OCI-LY1 (cell line): ENCODE results near the gene BMP4.

Experiments used
- H2AFZ ChIP-seq: fragments of 200-600 bp; sonication (generic), shearing (Covaris generic); 2 replicates; pipeline ENCODE4 v1.6.0; 2014; ENCODE audit warnings: antibody characterized with exemption, mild to moderate bottlenecking, low read length
- H3F3A ChIP-seq: fragments of 200-600 bp; sonication (generic), shearing (Covaris generic); 2 replicates; pipeline ENCODE4 v1.6.0; 2014; ENCODE audit warnings: mild to moderate bottlenecking, antibody characterized with exemption, low read length, moderate library complexity; ENCODE audit not compliant: insufficient read depth
- H3K27ac ChIP-seq: fragments of 200-600 bp; sonication (generic); 2 replicates; pipeline ENCODE4 v1.5.1; 2014; ENCODE audit warnings: low read length, mixed run types, mild to moderate bottlenecking, low read depth; ENCODE audit not compliant: poor library complexity, severe bottlenecking
- H3K27me3 ChIP-seq: fragments of 200-600 bp; sonication (generic); 2 replicates; pipeline ENCODE4 v1.6.0; 2014; ENCODE audit warnings: antibody characterized with exemption, mild to moderate bottlenecking, low read length, moderate library complexity; ENCODE audit not compliant: insufficient read depth
- H3K36me3 ChIP-seq: fragments of 200-600 bp; sonication (generic); 2 replicates; pipeline ENCODE4 v1.6.1; 2014; ENCODE audit warnings: mild to moderate bottlenecking, antibody characterized with exemption, low read length, moderate library complexity, mixed read lengths; ENCODE audit not compliant: insufficient read depth
- H3K4me1 ChIP-seq: fragments of 200-600 bp; sonication (generic); 2 replicates; pipeline ENCODE4 v1.5.1; 2014; ENCODE audit warnings: mild to moderate bottlenecking, low read length, moderate library complexity; ENCODE audit not compliant: insufficient read depth, severe bottlenecking
- H3K4me2 ChIP-seq: fragments of 200-600 bp; sonication (generic), shearing (Covaris generic); 2 replicates; pipeline ENCODE4 v1.6.1; 2014; ENCODE audit warnings: low read length
- H3K4me3 ChIP-seq: fragments of 200-600 bp; sonication (generic); 2 replicates; pipeline ENCODE4 v1.5.1; 2014; ENCODE audit warnings: low read length, low read depth, mild to moderate bottlenecking, mixed read lengths; ENCODE audit not compliant: poor library complexity, severe bottlenecking
- H3K79me2 ChIP-seq: fragments of 200-600 bp; shearing (Covaris generic); 2 replicates; pipeline ENCODE4 v1.6.1; 2016; ENCODE audit warnings: mixed run types, low read length, mixed read lengths; ENCODE audit not compliant: insufficient read depth
- H3K9ac ChIP-seq: fragments of 200-600 bp; sonication (generic), shearing (Covaris generic); 2 replicates; pipeline ENCODE4 v1.6.1; 2014; ENCODE audit warnings: mild to moderate bottlenecking, low read length, mixed read lengths
- H3K9me2 ChIP-seq: fragments of 200-600 bp; sonication (generic), shearing (Covaris generic); 2 replicates; pipeline ENCODE4 v1.6.1; 2014; ENCODE audit warnings: low read depth, mild to moderate bottlenecking, low read length, mixed read lengths
- H3K9me3 ChIP-seq: fragments of 200-600 bp; shearing (Covaris generic); 2 replicates; pipeline ENCODE4 v1.6.1; 2014; ENCODE audit warnings: low read length, mixed read lengths
- H4K20me1 ChIP-seq: fragments of 200-600 bp; sonication (generic), shearing (Covaris generic); 2 replicates; pipeline ENCODE4 v1.6.0; 2016; ENCODE audit warnings: mild to moderate bottlenecking, low read length; ENCODE audit not compliant: insufficient read depth
- CTCF ChIP-seq: fragments of 200-600 bp; sonication (generic), shearing (Covaris generic); IDR thresholded peaks from 2 replicates; pipeline ENCODE4 v1.5.1; 2017; ENCODE audit warnings: mild to moderate bottlenecking, antibody characterized with exemption, low read length, moderate library complexity, mixed read lengths
- EZH2 ChIP-seq: fragments of 200-600 bp; sonication (generic), shearing (Covaris generic); IDR thresholded peaks from 2 replicates; pipeline ENCODE4 v1.8.0; 2017; ENCODE audit warnings: borderline replicate concordance, mixed run types, mild to moderate bottlenecking, antibody characterized with exemption, low read length, moderate library complexity, mixed read lengths

The BMP4 gene

GRCh38 chr14:53971521-53971920 is 14.9 kb upstream of the BMP4 start:
- H3K79me2 ChIP-seq, result no peaks in the 10 kb centered on the region
- no peak overlapping the region for H3K4me3 ChIP-seq
- no peak for TF ChIP-seq CTCF
- TF ChIP-seq EZH2, result no peak
- H3K4me1 ChIP-seq, result no peaks in the 10 kb centered on the region
- H3K36me3 ChIP-seq, result no peaks in the 10 kb centered on the region
- no peak overlapping the region for H3K27ac ChIP-seq
- no peaks in the 10 kb centered on the region for H3K9me2 ChIP-seq
- no peak overlapping the region for H2AFZ ChIP-seq
- no peaks in the 10 kb centered on the region for H4K20me1 ChIP-seq
- no peak overlapping the region for H3K4me2 ChIP-seq
- H3K9me3 ChIP-seq, result no peaks in the 10 kb centered on the region
- H3K27me3 ChIP-seq, result no peaks in the 10 kb centered on the region
- H3K9ac ChIP-seq, result no peak overlapping the region
- no peaks in the 10 kb centered on the region for H3F3A ChIP-seq

- Histone ChIP-seq H3K4me2 (no peak overlapping the region), H3K27ac (no peak overlapping the region), H3K9me2 (no peaks in the 10 kb centered on the region)
These were observed 12.7 kb upstream of the BMP4 start for GRCh38 chr14:53969326-53969725.

GRCh38 chr14:53968726-53969125 is 12.1 kb upstream of the BMP4 start:
- no peaks in the 10 kb centered on the region for H3K4me1 ChIP-seq
- TF ChIP-seq EZH2 (no peak), CTCF (no peak)
- H3K79me2 ChIP-seq, result no peaks in the 10 kb centered on the region
- no peaks in the 10 kb centered on the region for H3K36me3 ChIP-seq
- no peak overlapping the region for H3K4me3 ChIP-seq
- no peak overlapping the region for H2AFZ ChIP-seq
- no peaks in the 10 kb centered on the region for H3F3A ChIP-seq
- no peaks in the 10 kb centered on the region for H3K9me2 ChIP-seq
- no peak overlapping the region for H3K9ac ChIP-seq
- H3K27ac ChIP-seq, result no peak overlapping the region
- H3K4me2 ChIP-seq, result no peak overlapping the region
- no peaks in the 10 kb centered on the region for H3K27me3 ChIP-seq
- H3K9me3 ChIP-seq, result no peaks in the 10 kb centered on the region
- H4K20me1 ChIP-seq, result no peaks in the 10 kb centered on the region

More at GRCh38 chr14:53969326-53969725, 12.7 kb upstream of the BMP4 start:
- no peaks in the 10 kb centered on the region for H3K27me3 ChIP-seq
- no peak overlapping the region for H3K4me3 ChIP-seq
- H4K20me1 ChIP-seq, result no peaks in the 10 kb centered on the region
- no peaks in the 10 kb centered on the region for H3K79me2 ChIP-seq
- no peak overlapping the region for H3K9ac ChIP-seq
- no peaks in the 10 kb centered on the region for H3K36me3 ChIP-seq
- no peak for TF ChIP-seq CTCF
- no peak for TF ChIP-seq EZH2
- no peaks in the 10 kb centered on the region for H3F3A ChIP-seq
- no peak overlapping the region for H2AFZ ChIP-seq
- no peaks in the 10 kb centered on the region for H3K9me3 ChIP-seq
- H3K4me1 ChIP-seq, result no peaks in the 10 kb centered on the region
